PFSK-1 (cell line): ENCODE results near the gene RTN4RL1.

ENCODE experiments used
- FOXP2 ChIP-seq: optimal IDR thresholded peaks from 2 replicates; pipeline ENCODE3; 2011; ENCODE audit warnings: borderline replicate concordance, control low read depth, inconsistent platforms; ENCODE audit not compliant: insufficient read depth; ENCODE audit errors: extremely low read length, extremely low read depth
- POLR2AphosphoS5 ChIP-seq: IDR thresholded peaks from 2 replicates; pipeline ENCODE4 v1.6.1; 2012; ENCODE audit warnings: low read depth, mild to moderate bottlenecking, control low read depth, low read length, moderate library complexity
- REST ChIP-seq, 2 experiments: IDR thresholded peaks; 2 replicates each; pipeline versions ENCODE4 v1.6.1 to v1.8.0; 2011 to 2012; ENCODE audit warnings: low read depth in 2 of 2, low read length in 2 of 2, control low read depth in 1 of 2, inconsistent platforms in 1 of 2, mild to moderate bottlenecking in 1 of 2, moderate library complexity in 1 of 2; ENCODE audit not compliant: insufficient read depth in 1 of 2
- SIN3A ChIP-seq: IDR thresholded peaks from 2 replicates; pipeline ENCODE4 v1.6.1; 2012; ENCODE audit warnings: mild to moderate bottlenecking, low read length, moderate library complexity, borderline replicate concordance; ENCODE audit not compliant: insufficient read depth
- TAF1 ChIP-seq: IDR thresholded peaks from 2 replicates; pipeline ENCODE4 v1.6.1; 2012; ENCODE audit warnings: low read length, control low read depth, borderline replicate concordance; ENCODE audit not compliant: insufficient read depth

DNA sequence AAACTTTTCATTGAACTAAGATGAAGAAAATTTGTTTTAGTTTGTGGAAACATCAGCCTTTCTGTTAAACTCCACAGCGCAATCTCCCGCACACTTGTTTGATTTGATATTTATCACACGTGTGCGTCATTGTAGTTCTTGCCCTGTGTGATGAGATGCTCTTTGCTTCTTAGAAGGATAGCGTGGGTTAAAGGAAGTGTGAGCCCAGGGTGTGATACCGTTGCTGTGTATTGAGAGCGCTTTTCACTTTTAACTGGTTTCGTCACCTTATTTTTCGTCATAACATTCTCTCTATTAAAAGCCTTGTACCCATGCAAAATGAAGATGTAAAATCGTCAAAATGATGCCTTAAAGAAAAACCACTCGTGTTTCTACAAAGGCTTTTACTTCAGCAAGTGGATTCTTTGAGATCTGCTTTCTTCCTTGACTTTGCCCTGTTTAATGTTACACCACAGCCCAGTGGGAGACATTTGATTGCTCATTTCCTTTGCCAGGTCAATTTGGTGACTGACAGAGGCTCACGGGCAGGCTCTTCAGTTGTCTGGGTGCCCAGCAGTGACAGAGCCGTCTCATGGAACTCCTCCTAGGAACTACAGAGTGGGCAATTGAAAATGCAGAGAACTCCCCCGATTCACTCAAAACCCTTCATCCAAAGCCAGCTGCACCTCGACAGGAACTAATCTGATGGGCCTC is 134.2 kb downstream of the RTN4RL1 start:
- TF ChIP-seq REST (IDR thresholded peaks at IDR 0.05; ENCODE audit: insufficient read depth in 1 of 2, low read depth in 2 of 2, low read length in 2 of 2) (no peak), POLR2AphosphoS5 (no peak), SIN3A (no peak), TAF1 (no peak), FOXP2 (no peak)
